Middle frontal gyrus (tissue), 1 donor: ENCODE results near the gene SMS.

Experiments used
- DNase-seq: peaks from one replicate; pipeline ENCODE4 v3.0.0-alpha.2; 2015; ENCODE audit warnings: low spot score; ENCODE audit errors: extremely low spot score

SMS gene

GRCh38 chrX:22037225-22037624 is 96.7 kb downstream of the SMS start:
- no peak for DNase-seq

- no peak for DNase-seq
These were observed 97.5 kb downstream of the SMS start for GRCh38 chrX:22037911-22038537.

- DNase-seq = no peak
These were observed 99.0 kb downstream of the SMS start for GRCh38 chrX:22039541-22039940.

- DNase-seq = no peak
These were observed 99.7 kb downstream of the SMS start for GRCh38 chrX:22040184-22040583.

- DNase-seq = no peak
These were observed 101.5 kb downstream of the SMS start for GRCh38 chrX:22041907-22042530.

- DNase-seq = no peak
These were observed 103.4 kb downstream of the SMS start for GRCh38 chrX:22043872-22044271.
